ENCODE results near the gene TXNDC15. TPM values are rescaled to one million over a fixed set of nuclear protein-coding genes. Genes with fewer than 3 reads are reported as not detected.
"Not testable (repeated sequence)": the region's sequence is repeated elsewhere in the genome, so short reads cannot be mapped to it uniquely, and the experiment has no call there.

TXNDC15 gene
- total and polyA plus RNA-seq, 2 of the 13 experiments (the other 11 are each of a cell fraction or from before 2014, with no cell fraction given): 22.2 to 49.9 TPM

DNA sequence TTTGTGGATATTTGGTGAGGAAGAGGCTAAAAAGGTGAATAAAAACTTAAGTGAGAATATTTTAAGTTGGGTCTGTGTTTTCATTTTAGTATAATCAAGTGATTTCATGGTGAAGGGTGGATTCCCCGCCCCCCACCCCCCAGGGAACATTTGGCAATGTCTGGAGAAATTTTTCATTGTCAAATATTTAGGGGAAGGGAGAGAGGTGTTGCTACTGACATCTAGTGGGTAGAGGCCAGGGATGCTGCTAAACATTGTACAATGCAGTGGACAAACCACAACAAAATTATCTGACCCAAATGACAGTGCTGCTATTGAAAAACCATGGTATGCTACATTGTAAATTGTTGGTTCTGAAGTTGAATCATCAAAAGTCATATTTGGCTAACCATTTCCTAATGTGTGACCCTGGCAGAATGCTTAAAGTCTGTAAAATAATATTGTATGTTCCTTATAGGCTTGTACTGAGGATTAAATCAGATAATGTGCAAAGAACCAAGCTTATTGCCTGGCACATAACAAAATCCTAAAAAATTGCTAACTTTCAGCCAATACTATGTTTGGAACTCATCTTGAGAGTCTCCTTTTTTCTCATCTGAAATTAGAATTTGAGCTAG, 22.8 kb upstream of the TXNDC15 start:
- DNase-seq (ENCODE audit: low spot score) (no peak), ATAC-seq (peak; percentile 53; the same call in 2 of the 3 replicates), FAIRE-seq (peak; percentile 70)
- no peaks in the 10 kb centered on the region for H3K9me3 ChIP-seq (ENCODE audit: low read length)
- no peak overlapping the region for H2AFZ ChIP-seq (ENCODE audit: low read length)
- no peak overlapping the region for H3K27ac ChIP-seq (ENCODE audit: extremely low read length, insufficient read depth, low read length)
- BruUV-seq (replicated peaks): no TSS peak
- H3K9ac ChIP-seq (ENCODE audit: insufficient read depth, low read depth, low read length): no peak overlapping the region
- H3K36me3 ChIP-seq (replicated peaks in 1 of 2; ENCODE audit: control insufficient read depth in 1 of 2, insufficient read depth in 2 of 2, low read length in 2 of 2): peaks cover 7 to 29% of the 10 kb centered on the region in 2 experiments
- intact Hi-C loops (cut with micrococcal nuclease; ENCODE audit: unreplicated experiment): loop anchor here (10.0 kb wide), 1 partner anchor 117 kb away; the partner anchor contains the start of gene CAMLG
- H4K20me1 ChIP-seq (ENCODE audit: insufficient read depth, low read length): no peaks in the 10 kb centered on the region
- TF ChIP-seq, protein P1, sequence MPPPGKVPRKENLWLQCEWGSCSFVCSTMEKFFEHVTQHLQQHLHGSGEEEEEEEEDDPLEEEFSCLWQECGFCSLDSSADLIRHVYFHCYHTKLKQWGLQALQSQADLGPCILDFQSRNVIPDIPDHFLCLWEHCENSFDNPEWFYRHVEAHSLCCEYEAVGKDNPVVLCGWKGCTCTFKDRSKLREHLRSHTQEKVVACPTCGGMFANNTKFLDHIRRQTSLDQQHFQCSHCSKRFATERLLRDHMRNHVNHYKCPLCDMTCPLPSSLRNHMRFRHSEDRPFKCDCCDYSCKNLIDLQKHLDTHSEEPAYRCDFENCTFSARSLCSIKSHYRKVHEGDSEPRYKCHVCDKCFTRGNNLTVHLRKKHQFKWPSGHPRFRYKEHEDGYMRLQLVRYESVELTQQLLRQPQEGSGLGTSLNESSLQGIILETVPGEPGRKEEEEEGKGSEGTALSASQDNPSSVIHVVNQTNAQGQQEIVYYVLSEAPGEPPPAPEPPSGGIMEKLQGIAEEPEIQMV (CRISPR knock-in tag; IDR thresholded peaks at IDR 0.05; ENCODE audit: low read depth): no peak
- TF ChIP-seq NKX3-1 (CRISPR knock-in tag; IDR thresholded peaks at IDR 0.05) (no peak), SMC3 (IDR thresholded peaks at IDR 0.05; ENCODE audit: low read length) (peak; percentile 21; the same call in 1 of the 2 replicates), RBFOX2 (IDR thresholded peaks at IDR 0.05; ENCODE audit: low read depth, low read length) (0 out of 2 replicates have a peak, but pooled peaks have one; percentile 26), STAG1 (CRISPR knock-in tag; IDR thresholded peaks at IDR 0.05) (peak; percentile 41)
- TF ChIP-seq, protein P2, sequence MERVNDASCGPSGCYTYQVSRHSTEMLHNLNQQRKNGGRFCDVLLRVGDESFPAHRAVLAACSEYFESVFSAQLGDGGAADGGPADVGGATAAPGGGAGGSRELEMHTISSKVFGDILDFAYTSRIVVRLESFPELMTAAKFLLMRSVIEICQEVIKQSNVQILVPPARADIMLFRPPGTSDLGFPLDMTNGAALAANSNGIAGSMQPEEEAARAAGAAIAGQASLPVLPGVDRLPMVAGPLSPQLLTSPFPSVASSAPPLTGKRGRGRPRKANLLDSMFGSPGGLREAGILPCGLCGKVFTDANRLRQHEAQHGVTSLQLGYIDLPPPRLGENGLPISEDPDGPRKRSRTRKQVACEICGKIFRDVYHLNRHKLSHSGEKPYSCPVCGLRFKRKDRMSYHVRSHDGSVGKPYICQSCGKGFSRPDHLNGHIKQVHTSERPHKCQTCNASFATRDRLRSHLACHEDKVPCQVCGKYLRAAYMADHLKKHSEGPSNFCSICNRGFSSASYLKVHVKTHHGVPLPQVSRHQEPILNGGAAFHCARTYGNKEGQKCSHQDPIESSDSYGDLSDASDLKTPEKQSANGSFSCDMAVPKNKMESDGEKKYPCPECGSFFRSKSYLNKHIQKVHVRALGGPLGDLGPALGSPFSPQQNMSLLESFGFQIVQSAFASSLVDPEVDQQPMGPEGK (CRISPR knock-in tag; IDR thresholded peaks at IDR 0.05): peak; percentile 22; the same call in 1 of the 2 replicates
- TF ChIP-seq, protein P3, sequence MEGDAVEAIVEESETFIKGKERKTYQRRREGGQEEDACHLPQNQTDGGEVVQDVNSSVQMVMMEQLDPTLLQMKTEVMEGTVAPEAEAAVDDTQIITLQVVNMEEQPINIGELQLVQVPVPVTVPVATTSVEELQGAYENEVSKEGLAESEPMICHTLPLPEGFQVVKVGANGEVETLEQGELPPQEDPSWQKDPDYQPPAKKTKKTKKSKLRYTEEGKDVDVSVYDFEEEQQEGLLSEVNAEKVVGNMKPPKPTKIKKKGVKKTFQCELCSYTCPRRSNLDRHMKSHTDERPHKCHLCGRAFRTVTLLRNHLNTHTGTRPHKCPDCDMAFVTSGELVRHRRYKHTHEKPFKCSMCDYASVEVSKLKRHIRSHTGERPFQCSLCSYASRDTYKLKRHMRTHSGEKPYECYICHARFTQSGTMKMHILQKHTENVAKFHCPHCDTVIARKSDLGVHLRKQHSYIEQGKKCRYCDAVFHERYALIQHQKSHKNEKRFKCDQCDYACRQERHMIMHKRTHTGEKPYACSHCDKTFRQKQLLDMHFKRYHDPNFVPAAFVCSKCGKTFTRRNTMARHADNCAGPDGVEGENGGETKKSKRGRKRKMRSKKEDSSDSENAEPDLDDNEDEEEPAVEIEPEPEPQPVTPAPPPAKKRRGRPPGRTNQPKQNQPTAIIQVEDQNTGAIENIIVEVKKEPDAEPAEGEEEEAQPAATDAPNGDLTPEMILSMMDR (CRISPR knock-in tag; IDR thresholded peaks at IDR 0.05): peak; percentile 48
- H3K4me3 ChIP-seq (replicated peaks in 1 of 3; ENCODE audit: insufficient read depth in 1 of 3, low read depth in 2 of 3, low read length in 3 of 3): no peak overlapping the region
- ChIA-PET CTCF (ENCODE audit: low intra/inter-chr PET ratio, low total read pairs) (no interaction called here), POLR2A (no interaction called here)
- peaks cover 32% of the 10 kb centered on the region for H3K4me1 ChIP-seq (ENCODE audit: insufficient read depth, low read length)
- in situ Hi-C loops (cut with HindIII; ENCODE audit: extremely low pct_ligation_motif_present, low pct_unique_long_range_greater_than_20kb): no loop called here
- H3K4me2 ChIP-seq (ENCODE audit: low read depth, low read length): no peak overlapping the region
- H3K79me2 ChIP-seq (ENCODE audit: insufficient read depth, low read length): peaks cover 25% of the 10 kb centered on the region
- WGBS (ENCODE audit: low lambda C conversion rate): 96% methylated on average over 1 of the region's 1 CpG
- no peaks in the 10 kb centered on the region for H3K27me3 ChIP-seq (ENCODE audit: control insufficient read depth in 1 of 2, insufficient read depth in 2 of 2, low read length in 2 of 2)

DNA sequence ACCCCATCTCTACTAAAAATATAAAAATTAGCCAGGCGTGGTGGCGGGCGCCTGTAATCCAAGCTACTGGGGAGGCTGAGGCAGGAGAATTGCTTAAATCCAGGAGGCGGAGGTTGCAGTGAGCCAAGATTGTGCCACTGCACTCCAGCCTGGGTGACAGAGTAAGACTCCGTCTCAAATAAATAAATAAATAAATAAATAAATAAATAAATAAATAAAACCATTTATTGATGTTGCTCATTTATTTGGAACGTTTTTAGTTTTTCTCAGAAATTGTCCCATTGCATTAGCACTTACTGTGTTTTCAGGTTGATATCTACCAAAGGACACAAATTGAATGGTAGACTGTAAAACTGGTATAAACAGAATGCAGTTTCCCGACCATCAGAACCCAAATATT, 17.7 kb upstream of the TXNDC15 start:
- H3K9ac ChIP-seq (ENCODE audit: insufficient read depth, low read depth, low read length); H3K4me1 ChIP-seq (ENCODE audit: insufficient read depth, low read length); H3K9me3 ChIP-seq (ENCODE audit: low read length); H2AFZ ChIP-seq (ENCODE audit: low read length); BruUV-seq (replicated peaks); ATAC-seq; H3K79me2 ChIP-seq (ENCODE audit: insufficient read depth, low read length); POLR2A ChIA-PET; H3K4me2 ChIP-seq (ENCODE audit: low read depth, low read length); H3K27me3 ChIP-seq (ENCODE audit: control insufficient read depth in 1 of 2, insufficient read depth in 2 of 2, low read length in 2 of 2); in situ Hi-C loops (cut with HindIII; ENCODE audit: extremely low pct_ligation_motif_present, low pct_unique_long_range_greater_than_20kb); H3K27ac ChIP-seq (ENCODE audit: extremely low read length, insufficient read depth, low read length); FAIRE-seq; H4K20me1 ChIP-seq (ENCODE audit: insufficient read depth, low read length); H3K4me3 ChIP-seq (replicated peaks in 1 of 3; ENCODE audit: insufficient read depth in 1 of 3, low read depth in 2 of 3, low read length in 3 of 3); CTCF ChIA-PET (ENCODE audit: low intra/inter-chr PET ratio, low total read pairs); DNase-seq (ENCODE audit: low spot score): not testable (repeated sequence)
- H3K36me3 ChIP-seq (replicated peaks in 1 of 2; ENCODE audit: control insufficient read depth in 1 of 2, insufficient read depth in 2 of 2, low read length in 2 of 2): peaks cover 12 to 47% of the 10 kb centered on the region in 2 experiments
- intact Hi-C loops (cut with micrococcal nuclease; ENCODE audit: unreplicated experiment): loop anchor here (10.0 kb wide), 1 partner anchor 122 kb away; the partner anchor contains the start of gene CAMLG
- 91% methylated on average over 7 of the region's 7 CpGs for WGBS (ENCODE audit: low lambda C conversion rate)

All from HepG2 (cell line).